Measurements from ENCODE around the gene EFHC1.

The EFHC1 gene

GRCh38 chr6:52523378-52524142 lies 103.4 kb downstream of the EFHC1 start:
- no peak for DNase-seq

GRCh38 chr6:52524918-52525317 lies 104.8 kb downstream of the EFHC1 start:
- no peak for DNase-seq

GRCh38 chr6:52526634-52527033 lies 106.5 kb downstream of the EFHC1 start:
- no peak for DNase-seq

- no peak for DNase-seq
Measured at GRCh38 chr6:52527436-52527835, 107.3 kb downstream of the EFHC1 start.

- no peak for DNase-seq
Measured at GRCh38 chr6:52529311-52529710, 109.2 kb downstream of the EFHC1 start.

- no peak for DNase-seq
Measured at GRCh38 chr6:52530351-52530750, 110.2 kb downstream of the EFHC1 start.

- no peak for DNase-seq
Measured at GRCh38 chr6:52531396-52531795, 111.3 kb downstream of the EFHC1 start.

- DNase-seq = no peak
Measured at GRCh38 chr6:52531834-52532233, 111.7 kb downstream of the EFHC1 start.

GRCh38 chr6:52532457-52532856 lies 112.3 kb downstream of the EFHC1 start:
- no peak for DNase-seq

- no peak for DNase-seq
Measured at GRCh38 chr6:52533491-52533890, 113.3 kb downstream of the EFHC1 start.

- DNase-seq = no peak
Measured at GRCh38 chr6:52534363-52534762, 114.2 kb downstream of the EFHC1 start.

- DNase-seq = no peak
Measured at GRCh38 chr6:52534966-52535390, 114.8 kb downstream of the EFHC1 start.

- no peak for DNase-seq
Measured at GRCh38 chr6:52535711-52536423, 115.7 kb downstream of the EFHC1 start.

- DNase-seq = no peak
Measured at GRCh38 chr6:52536424-52536916, 116.3 kb downstream of the EFHC1 start.

- DNase-seq = no peak
Measured at GRCh38 chr6:52537001-52537753, 117.0 kb downstream of the EFHC1 start.

- no peak for DNase-seq
Measured at GRCh38 chr6:52538252-52538900, 118.2 kb downstream of the EFHC1 start.

GRCh38 chr6:52538901-52539354 lies 118.8 kb downstream of the EFHC1 start:
- no peak for DNase-seq

- DNase-seq = no peak
Measured at GRCh38 chr6:52539607-52540006, 119.5 kb downstream of the EFHC1 start.

- DNase-seq = no peak
Measured at GRCh38 chr6:52540286-52540902, 120.3 kb downstream of the EFHC1 start.

- no peak for DNase-seq
Measured at GRCh38 chr6:52541135-52541534, 121.0 kb downstream of the EFHC1 start.

GRCh38 chr6:52543262-52543661 lies 123.1 kb downstream of the EFHC1 start:
- no peak for DNase-seq

Measured in cerebellar nuclear complex (tissue), 1 donor.